CMK (cell line): ENCODE measurements around the gene SIGLEC11.
"Not testable (repeated sequence)": the region's sequence is repeated elsewhere in the genome, so short reads cannot be mapped to it uniquely, and the experiment has no call there.

ENCODE experiments used
- DNase-seq: peaks from one replicate; pipeline ENCODE4 v3.0.0-alpha.2; 2010; ENCODE audit warnings: low read depth

Gene SIGLEC11, protein sequence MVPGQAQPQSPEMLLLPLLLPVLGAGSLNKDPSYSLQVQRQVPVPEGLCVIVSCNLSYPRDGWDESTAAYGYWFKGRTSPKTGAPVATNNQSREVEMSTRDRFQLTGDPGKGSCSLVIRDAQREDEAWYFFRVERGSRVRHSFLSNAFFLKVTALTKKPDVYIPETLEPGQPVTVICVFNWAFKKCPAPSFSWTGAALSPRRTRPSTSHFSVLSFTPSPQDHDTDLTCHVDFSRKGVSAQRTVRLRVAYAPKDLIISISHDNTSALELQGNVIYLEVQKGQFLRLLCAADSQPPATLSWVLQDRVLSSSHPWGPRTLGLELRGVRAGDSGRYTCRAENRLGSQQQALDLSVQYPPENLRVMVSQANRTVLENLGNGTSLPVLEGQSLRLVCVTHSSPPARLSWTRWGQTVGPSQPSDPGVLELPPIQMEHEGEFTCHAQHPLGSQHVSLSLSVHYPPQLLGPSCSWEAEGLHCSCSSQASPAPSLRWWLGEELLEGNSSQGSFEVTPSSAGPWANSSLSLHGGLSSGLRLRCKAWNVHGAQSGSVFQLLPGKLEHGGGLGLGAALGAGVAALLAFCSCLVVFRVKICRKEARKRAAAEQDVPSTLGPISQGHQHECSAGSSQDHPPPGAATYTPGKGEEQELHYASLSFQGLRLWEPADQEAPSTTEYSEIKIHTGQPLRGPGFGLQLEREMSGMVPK

DNA sequence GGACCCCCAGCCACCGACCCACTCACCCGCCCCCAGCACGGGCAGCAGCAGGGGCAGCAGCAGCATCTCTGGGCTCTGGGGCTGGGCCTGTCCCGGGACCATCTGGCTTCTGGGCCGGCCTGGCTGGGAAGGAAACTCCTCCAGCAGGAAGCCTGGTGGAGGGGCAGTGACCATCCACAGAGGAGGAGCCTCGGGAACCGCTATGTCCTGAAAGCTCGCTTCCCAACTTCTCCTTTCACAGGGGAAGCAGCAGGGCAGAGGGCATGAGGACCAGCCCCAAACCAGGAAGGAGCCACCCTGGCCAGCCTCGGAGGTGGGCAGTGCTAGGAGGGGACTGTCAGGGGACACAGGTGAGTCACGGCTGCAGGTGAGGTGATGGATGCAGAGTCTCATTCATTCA is at the start of gene SIGLEC11:
Gene SIGLEC11 (minus strand): TSS at position 193 of the 400 bp plus-strand sequence. CDS start 91 bp downstream, at position 102.
- DNase-seq: not testable (repeated sequence)

DNA sequence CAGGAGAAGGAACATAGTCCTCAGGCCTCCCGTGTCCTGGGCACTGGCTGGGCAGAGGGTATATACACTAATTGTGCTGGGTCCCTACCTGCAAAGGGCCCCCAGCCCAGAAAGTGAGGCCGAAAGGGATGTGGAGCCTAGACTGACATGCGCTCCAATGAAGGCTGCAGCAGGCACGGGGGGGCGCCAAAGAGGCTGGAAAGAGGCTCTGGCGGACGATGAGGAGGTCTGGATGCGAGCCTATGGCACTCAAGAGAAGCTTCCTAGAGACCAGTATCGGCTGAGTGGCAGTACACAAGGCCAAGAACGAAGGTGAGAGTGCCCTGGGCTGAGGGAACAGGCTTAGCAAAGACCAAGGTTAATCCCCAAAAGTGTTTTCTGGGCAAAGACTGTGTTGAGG is 47.6 kb upstream of the SIGLEC11 start:
- DNase-seq: no peak

DNA sequence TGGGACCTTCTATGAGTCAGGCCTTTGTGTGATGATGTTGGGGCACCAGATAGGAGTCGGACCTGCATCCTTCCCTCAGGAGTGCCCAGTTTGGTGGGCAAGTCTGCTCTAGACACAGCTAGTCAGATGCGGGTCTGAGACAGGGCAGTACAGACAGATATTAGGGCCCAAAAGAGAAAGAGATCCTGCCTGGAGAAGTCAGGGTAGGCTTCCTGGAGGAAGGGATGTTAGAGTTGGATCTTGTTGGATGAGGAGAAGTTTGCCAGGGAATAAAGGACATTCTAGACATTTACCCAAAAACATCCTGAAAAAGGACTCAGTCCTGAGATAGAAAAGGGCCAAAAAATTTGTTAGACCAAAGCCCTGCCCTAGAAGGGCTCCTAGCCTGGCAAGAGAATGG is 47.0 kb upstream of the SIGLEC11 start:
- DNase-seq: no peak

DNA sequence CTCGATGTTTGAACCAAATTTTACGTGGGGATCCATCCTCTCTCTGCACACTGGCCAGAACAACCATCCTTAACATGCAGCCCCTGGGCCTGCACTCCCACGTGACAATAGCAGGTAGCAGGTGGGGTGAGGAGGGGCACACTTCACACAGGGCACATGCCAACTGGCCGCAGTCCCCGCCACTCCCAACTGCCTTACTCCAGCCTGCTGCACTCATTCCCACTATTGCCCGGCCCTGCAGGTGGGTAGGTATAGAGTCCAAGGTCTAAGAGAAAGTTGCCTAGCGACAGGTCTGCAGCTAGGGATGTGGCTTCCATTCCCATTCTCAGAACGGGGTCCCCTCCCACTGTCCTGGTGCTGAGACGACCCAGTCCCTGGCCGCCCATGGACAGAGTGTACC is 46.2 kb upstream of the SIGLEC11 start:
- DNase-seq: no peak

DNA sequence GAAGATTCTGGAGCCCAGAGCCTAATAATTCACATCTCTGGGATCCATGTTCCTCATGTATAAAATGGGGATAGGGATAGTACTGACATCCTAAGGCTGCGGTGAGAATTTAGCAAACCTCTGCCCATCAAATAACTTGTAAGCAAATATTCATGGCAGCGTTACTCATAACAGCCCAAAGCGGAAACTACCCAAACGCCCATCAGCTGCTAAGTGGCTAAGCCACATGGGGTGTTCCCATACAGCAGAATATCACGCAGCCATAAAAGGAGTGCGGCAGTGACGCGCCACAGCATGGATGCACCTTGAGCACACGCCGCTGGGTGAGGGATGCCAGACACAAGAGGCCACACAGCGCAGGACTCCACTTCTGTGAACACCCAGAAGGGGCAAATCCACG is 44.5 kb upstream of the SIGLEC11 start:
- no peak for DNase-seq

DNA sequence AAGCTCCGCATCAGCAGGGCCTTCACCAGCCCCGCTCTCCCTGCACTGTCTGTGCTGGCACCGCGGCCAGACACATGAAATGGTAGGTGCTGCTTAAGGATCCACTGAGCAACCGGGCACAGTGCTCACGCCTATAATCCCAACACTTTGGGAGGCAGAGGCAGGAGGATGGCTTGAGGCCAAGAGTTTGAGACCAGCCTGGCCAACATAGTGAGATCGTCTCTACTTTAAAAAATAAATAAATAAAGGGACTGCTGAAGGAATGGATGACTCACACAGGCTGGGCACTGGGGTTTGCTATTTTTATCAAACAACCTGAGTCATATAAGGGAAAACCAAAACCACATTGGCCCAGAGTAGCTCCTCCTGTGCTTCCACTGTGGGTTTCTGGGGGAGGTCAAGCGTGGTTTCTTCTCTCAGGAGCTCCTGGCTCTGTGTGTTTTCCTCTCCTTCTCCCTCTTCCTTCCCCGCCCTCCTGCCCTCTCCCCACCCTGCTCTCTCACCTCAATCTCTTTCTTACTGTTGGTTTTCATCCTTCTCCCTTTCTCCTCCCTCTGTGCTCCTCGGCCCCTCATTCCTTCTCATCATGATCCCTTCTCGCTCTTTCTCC is 42.9 kb upstream of the SIGLEC11 start:
- DNase-seq: no peak

DNA sequence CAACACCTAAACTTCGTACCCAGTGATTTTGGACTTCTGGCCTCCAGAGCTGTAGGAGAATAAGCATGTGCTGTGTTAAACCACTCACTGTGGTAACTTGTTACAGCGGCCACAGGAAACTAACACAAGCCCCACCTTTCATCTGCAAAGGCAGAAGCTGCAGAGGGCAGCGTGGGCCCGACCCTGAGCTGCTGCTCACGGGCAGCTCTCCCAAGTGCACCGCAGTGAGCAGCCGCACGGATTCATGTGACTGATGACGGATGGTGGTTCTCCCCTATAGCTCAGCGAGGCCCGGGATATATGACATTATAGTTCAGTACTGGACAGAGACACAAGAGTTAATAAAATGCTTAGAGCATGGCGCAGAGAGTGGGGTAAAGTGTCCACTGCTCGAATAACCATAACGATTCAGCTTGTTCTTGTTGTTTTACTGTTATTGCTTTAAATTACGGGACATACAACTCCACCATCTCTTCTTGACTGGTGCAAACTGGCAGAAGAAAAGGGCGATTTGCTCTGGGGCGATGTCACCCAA is 42.3 kb upstream of the SIGLEC11 start:
- no peak for DNase-seq

DNA sequence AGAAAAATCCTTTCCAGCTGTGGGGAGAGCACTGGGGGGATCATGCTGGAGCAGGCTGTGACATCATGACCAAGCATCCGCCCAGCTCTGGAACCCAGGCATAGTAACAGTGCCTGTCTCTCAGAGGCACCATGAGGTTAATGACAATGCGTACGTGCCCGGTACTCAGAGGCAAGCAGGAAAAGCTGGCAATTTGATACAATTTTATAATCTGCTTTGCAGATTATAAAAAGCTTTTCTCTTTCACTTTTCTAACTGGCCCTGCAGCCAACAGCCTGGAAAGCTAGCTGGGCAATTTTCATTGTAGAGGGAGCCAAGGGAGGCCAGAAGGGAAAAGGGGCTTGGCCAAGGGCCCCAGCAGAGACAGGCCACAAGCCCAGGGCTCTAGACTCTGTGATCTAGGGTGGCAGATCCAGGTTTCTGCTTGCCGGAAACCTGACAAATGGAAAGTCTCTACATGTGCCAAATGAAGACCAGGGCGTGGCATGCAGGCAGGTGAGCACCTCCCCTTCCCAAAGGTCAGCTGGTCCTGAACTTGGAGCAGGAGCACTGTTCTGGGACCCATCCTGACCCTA is 41.5 kb upstream of the SIGLEC11 start:
- no peak for DNase-seq

DNA sequence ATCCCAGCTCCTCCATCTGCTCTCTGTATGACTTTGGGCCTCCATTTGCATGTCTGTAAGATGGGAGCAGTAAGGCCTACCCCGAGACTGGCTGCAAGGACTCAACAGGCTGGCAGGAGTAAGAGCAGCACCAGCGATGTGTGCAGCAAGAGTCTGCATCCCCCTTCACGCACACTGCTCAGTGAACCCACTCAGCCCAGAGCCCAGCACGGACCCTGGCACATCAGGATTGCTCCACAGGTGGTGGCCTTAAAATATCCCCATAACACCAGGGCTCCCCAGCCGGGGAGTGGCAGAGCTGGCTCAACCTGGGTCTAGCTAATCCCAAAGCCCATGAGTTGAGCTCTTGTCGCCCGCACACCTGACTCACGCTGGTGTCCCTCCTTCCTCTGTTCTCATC is 40.8 kb upstream of the SIGLEC11 start:
- DNase-seq: no peak

DNA sequence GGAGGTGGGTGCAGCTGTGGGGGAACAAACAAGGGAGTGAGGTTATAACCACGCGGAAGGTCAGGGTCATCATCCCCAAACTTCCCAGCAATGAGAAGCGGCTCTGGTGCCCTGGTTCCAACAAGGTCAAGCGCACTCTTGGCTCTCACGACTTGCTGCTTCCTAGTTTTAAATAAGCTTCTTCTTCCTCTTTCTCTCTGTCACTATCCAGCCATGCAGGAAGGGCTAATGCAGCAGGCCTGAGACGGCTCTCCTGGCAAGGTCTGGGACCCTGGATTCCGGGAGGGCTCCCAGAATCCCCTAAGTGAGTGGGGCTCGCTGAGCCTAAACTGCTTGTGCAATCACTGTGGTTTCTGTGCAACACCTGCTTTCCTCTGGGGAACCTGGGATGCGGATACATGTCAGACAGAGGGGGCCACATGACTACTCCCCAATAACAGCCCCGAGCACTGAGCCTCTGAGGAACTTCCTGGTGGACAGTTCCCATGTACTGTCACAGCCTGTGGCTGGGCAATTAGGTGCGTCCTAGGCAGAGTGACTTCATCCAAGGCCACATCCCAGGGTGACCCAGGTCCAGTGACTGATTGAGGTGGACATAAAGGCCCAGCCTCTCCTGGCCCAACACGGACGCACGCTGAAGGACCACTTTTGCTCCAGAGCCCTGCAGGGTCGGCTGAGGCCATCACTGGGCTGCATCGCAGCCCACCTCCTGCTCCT is 40.0 kb upstream of the SIGLEC11 start:
- DNase-seq: no peak

DNA sequence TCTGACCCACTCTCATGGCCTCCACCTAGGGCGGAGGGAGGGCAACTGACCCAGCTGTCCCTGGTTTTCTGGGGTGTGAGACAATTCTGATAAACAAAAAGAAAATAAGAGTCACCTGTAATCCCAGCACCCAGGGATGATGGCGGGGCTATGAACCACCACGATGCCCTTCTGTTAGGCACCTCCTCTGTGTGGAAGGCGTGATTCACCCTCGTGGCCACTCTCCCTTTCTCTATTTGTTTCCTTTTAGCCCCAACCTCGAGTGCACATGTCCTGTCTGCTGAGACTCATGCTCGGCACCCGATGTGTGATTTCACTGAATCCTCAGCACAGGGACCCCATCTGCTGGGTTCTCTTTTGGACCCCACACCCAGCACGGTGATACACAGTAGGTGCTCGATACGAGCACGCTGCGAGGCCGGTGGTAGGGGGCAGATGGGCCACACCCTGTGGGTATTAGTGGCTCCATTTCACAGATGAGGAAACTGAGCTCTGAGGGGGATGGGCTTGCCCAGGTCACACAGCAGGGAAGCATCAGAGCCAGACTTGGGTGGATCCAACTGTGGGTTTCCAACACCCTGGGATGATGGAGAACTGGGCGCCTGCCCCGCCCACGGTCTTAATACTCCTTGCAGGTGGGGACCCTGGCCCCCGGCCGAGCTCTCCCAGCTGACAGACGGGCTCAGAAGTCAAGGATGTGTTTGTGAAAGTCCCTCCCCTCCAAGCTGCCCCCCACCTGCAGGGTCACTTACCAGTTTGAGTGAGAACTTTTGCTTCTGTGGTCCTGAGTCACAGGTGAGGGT is 39.3 kb upstream of the SIGLEC11 start:
- no peak for DNase-seq

DNA sequence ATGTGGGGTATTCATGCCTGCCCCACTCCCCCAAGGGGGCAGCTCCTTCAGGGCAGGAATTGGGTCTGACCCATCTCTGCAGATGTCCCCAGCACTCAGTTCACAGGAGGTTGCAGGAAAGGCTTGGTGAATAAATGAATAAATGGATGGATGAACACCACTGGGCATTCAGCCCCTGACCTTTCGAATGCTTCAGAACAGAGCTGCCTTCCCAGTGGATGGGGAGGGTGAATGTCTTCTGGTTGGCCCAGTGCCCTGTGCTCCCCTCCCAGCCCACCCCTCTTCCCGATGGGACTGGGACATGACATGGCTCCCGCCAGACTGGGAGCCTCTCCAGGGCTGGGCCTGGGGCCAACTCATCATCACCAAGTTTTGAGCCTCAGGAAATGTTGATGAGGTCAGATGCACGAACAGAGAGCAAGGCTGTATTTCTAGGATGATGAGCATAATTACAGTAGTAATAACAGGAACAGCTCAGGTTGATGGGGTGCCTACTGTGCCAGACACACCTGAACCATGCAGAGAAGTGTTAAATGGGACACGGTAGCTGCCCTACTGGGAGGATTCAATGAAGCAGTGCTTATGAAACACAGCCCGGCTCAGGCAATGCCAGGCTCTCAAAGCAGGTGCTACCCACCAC is 38.5 kb upstream of the SIGLEC11 start:
- no peak for DNase-seq

DNA sequence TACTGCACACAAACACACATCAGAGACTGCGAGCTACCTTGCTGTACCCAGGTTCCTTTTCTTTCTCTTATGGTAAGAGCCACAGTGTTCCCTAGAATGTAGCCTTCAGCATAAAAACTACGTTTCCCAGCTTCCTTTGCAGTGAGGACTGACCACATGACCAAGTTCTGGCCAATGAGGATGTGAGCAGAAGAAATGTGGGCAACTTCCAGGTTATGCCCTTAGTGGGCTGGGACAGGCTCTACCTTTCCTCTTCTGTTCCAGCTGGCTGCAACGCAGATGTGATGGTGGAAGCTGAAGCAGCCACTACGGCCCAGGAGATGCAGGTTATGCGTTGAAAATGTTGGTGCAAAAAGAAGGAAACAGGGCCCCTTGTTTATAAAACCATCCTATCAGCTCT is 36.7 kb upstream of the SIGLEC11 start:
- DNase-seq: peak; percentile 49

DNA sequence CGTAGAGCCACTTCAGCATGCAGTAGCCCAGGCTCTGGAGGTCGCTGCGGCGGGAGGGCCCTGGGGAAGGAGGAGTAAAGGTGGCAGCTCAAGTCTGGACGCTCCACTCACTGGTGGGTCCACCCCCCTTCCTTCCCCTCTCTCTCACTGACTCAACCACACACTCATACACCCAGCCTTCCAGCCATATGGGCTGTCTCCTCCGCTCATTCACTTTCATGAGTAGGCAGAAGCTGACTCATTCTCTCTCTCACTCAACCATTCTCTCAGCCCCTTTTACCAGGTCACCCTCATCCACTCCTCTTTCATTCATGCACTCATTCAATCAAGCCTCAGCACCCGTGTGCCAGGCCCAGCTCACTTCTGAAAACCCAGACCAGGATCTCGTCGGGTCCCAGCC is 27.5 kb upstream of the SIGLEC11 start:
- DNase-seq: no peak

DNA sequence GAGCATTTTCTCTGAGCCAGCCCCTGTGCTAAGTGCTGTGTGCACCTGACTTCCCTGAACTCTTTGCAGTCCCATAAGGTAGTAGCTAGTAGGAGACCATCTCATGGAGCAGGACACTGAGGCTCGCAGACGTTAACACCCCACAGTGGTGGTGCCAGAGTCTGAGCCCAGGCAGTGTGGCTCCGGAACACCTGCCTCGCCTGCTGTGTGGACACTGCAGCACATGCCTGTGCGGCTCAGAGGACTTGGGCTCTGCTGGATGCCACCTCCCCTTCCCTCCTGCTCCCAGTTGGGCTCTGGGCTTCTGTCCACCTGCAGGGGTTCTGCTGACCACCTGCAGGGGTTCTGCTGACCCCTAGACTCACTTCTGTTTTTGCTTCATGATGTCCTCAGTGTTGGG is 27.0 kb upstream of the SIGLEC11 start:
- DNase-seq: no peak

DNA sequence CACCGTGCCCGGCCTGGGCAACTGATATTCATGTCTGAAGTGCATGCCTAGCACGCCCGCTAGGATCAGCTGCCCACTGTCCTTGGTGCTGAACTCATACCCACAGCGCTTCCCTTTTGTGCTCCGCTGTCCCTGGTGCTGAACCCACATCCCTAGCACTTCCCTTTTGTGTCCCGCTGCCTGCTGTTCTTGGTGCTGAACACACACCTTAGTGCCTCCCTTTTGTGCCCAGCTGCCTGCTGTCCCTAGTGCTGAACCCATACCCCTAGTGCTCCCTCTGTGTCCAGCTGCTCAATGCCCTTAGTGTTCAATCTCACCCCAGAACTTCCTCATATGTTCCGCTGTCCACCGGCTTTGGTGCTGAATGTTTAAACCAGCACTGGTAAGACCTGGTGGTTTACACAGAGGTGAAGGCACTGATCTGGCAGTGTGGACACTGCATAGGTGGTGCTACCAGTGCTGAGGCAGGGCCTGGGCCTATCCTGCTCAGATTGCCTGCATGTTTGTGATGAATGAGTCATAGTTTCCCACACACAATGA is 26.3 kb upstream of the SIGLEC11 start:
- DNase-seq: peak; percentile 86

DNA sequence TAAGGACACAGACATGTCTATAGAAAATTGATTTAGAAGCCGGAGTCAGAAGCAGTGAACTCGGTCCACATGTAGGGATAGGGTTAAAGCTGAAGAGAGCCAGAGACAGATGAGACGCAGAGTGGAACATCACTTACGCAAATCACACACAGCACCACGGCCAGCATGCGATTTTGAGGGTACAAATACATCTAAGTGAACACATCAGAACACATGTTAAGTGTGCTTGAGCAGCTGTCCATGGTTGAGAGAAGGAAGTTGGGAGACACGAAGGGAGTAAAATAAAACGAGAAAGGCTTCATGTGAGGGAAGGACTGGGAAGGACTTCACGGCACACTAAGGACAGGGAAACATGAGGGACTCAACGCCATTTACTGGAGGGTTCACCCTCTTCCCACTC is 25.4 kb upstream of the SIGLEC11 start:
- no peak for DNase-seq

DNA sequence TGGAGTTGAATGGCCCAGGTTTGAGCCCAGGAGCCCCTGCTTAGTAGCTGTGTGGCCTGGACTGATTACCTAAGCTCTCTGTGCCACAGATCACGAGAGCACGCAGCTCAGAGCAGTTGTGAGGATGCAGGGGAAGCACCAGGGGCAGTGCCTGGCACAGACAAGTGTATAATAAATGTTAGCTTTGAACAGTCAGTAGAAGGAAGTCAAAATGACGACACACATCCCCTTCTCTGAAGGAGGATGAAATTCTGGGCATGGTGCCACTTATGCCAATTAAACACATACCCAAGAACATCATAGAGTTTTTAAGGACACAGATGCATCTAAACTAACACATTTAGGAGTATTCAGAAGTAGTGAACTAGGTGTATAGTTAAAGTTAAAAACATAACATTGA is 24.9 kb upstream of the SIGLEC11 start:
- DNase-seq: no peak

DNA sequence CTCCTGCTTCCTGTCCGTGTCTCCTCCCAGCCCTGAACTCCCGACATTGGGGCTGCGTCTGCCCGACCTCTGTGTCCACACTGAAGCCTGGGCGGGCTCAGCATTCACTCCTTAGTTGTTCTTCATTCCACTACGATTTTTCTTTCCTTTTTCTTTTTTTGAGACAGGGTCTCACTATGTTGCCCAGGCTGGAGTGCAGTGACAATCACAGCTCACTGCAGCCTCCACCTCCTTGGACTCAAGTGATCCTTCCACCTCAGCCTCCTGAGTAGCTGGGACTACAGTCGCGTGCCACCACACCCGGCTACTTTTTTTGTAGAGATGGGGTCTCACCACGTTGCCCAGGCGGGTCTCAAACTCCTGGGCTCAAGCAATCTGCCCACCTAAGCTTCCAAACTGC is 23.5 kb upstream of the SIGLEC11 start:
- DNase-seq: no peak

DNA sequence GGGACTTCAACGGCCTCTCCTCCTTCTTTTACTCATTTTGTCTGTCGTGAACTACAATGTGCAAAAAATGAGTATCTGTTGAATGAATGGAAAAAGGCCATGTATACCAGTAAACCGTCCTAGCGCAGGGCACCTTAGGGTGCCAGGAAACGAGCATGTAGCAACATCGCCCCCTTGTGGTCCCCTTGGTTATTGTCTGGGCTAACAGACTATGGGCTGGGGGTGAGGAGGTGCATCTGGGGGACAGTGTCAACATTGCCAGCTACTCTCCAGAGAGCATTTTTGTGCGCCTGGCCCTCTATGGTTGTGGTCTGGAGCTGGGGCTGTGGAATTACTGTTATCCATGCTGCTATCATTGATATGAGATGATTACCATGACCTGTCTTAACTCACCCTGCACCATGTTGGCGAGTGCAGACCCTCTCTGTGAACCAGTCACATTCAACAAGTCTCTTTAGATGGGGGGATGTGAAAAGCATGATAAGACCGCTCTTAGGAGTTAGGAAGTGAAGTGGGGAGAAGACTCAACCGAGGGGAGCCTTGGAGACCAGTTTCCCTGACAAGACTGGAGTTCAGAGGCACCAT is 22.8 kb upstream of the SIGLEC11 start:
- peak; percentile 55 for DNase-seq
